Skeletal muscle tissue (tissue), 4 donors: ENCODE data around the gene APPL2. TPM values are rescaled to one million over a fixed set of nuclear protein-coding genes. Genes with fewer than 3 reads are reported as not detected.
"Not testable (repeated sequence)": the region's sequence is repeated elsewhere in the genome, so short reads cannot be mapped to it uniquely, and the experiment has no call there.

Source experiments
- H3K27ac ChIP-seq: one replicate; pipeline ENCODE4 v1.7.0; 2013; ENCODE audit warnings: mild to moderate bottlenecking, low read depth, low read length, inconsistent platforms
- H3K27me3 ChIP-seq, 3 donors: one replicate each; pipeline ENCODE4 v1.7.0; 2013; ENCODE audit warnings: low read length in 3 of 3; ENCODE audit not compliant: control insufficient read depth in 3 of 3, insufficient read depth in 3 of 3
- H3K36me3 ChIP-seq, 3 donors: one replicate each; pipeline ENCODE4 v1.7.0; 2013; ENCODE audit warnings: low read length in 3 of 3; ENCODE audit not compliant: control insufficient read depth in 3 of 3, insufficient read depth in 3 of 3
- H3K4me1 ChIP-seq, 3 donors: one replicate each; pipeline ENCODE4 v1.7.0; 2013; ENCODE audit warnings: low read length in 3 of 3, mild to moderate bottlenecking in 3 of 3; ENCODE audit not compliant: control insufficient read depth in 3 of 3, insufficient read depth in 3 of 3
- H3K4me3 ChIP-seq, 3 donors: one replicate each; pipeline ENCODE4 v1.7.0; 2013; ENCODE audit warnings: low read length in 3 of 3
- H3K9ac ChIP-seq, 3 donors: one replicate each; pipeline ENCODE4 v1.7.0; 2013; ENCODE audit warnings: low read length in 3 of 3, mild to moderate bottlenecking in 3 of 3, moderate library complexity in 2 of 3, low read depth in 1 of 3
- H3K9me3 ChIP-seq, 3 donors: one replicate each; pipeline ENCODE4 v1.7.0; 2013; ENCODE audit warnings: low read length in 3 of 3; ENCODE audit not compliant: control insufficient read depth in 3 of 3
- total RNA-seq: library from RNA; depleted of rRNA; stranded (reverse); fragments of >200 nt; gene quantifications from one replicate; pipeline ENCODE4 v1.2.3, GENCODE V29; 2014
- donor health status: Osteomylitis.

Gene APPL2
- total RNA-seq, 1 donor from 2014 or later: 27.1 TPM

DNA sequence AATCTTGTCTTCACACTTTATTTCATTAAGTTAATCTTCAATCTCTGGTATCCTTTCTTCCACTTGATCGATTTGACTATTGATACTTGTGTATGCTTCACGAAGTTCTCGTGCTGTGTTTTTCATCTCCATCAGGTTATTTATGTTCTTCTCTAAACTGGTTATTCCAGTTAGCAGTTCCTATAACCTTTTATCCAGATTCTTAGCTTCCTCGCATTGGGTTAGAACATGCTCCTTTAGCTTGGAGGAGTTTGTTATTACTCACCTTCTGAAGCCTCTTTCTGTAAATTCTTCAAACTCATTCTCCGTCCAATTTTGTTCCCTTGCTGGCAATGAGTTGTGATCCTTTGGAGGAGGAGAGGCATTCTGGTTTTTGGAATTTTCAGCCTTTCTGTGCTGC lies 52.0 kb downstream of the APPL2 start:
- not testable (repeated sequence) for H3K9me3 ChIP-seq, H3K27ac ChIP-seq, H3K27me3 ChIP-seq, H3K4me3 ChIP-seq, H3K4me1 ChIP-seq, H3K9ac ChIP-seq
- H3K36me3 ChIP-seq: peaks cover 11 to 44% (median 40%) of the 10 kb centered on the region in 3 donors

DNA sequence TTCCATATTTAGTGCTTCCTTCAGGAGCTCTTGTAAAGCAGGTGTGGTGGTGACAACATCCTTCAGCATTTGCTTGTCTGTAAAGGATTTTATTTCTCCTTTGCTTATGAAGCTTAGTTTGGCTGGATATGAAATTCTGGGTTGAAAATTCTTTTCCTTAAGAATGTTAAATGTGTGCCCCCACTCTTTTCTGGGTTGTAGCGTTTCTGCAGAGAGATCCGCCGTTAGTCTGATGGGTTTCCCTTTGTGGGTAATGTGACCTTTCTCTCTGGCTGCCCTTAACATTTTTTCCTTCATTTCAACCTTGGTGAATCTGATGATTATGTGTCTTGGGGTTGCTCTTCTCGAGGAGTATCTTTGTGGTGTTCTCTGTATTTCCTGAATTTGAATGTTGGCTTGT lies 52.6 kb downstream of the APPL2 start:
- H3K9ac ChIP-seq, H3K4me3 ChIP-seq, H3K4me1 ChIP-seq, H3K27ac ChIP-seq, H3K9me3 ChIP-seq, H3K27me3 ChIP-seq: not testable (repeated sequence)
- H3K36me3 ChIP-seq: peaks cover 11 to 40% (median 35%) of the 10 kb centered on the region in 3 donors

DNA sequence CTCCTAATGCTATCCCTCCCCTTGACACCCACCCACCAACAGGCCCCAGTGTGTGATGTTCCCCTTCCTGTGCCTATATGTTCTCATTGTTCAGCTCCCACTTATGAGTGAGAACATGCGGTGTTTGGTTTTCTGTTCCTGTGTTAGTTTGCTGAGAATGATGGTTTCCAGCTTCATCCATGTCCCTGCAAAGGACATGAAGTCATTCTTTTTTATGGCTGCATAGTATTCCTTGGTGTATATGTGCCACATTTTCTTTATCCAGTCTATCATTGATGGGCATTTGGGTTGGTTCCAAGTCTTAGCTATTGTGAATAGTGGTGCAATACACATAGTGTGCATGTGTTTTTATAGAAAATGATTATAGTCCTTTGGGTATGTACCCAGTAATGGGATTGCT lies 56.9 kb downstream of the APPL2 start:
- H3K36me3 ChIP-seq: peaks cover 1 to 26% (median 12%) of the 10 kb centered on the region in 3 donors
- not testable (repeated sequence) for H3K27ac ChIP-seq, H3K4me3 ChIP-seq, H3K9me3 ChIP-seq, H3K4me1 ChIP-seq, H3K9ac ChIP-seq, H3K27me3 ChIP-seq

DNA sequence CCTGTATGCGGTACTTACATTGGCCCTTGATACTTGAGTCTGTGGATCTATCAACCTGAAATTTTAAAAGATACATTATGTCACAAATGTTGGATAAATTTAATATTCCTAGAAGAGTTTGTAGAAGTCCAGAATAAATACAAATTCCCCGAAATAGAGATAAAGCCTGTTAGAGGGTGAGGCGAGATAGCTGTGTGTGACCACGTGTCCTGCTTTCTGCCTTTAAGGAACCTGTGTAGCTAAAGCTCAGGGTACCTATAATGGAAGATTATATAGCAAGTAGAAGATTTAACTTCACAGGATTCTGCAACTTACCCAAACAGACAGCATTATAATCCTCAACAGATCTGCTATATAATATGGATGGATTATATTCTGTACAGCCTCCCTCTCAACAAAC lies 58.8 kb downstream of the APPL2 start:
- Histone ChIP-seq H3K36me3 (peaks cover 8 to 27% (median 16%) of the 10 kb centered on the region in 3 donors), H3K4me3 (no peak overlapping the region), H3K4me1 (no peaks in the 10 kb centered on the region)

DNA sequence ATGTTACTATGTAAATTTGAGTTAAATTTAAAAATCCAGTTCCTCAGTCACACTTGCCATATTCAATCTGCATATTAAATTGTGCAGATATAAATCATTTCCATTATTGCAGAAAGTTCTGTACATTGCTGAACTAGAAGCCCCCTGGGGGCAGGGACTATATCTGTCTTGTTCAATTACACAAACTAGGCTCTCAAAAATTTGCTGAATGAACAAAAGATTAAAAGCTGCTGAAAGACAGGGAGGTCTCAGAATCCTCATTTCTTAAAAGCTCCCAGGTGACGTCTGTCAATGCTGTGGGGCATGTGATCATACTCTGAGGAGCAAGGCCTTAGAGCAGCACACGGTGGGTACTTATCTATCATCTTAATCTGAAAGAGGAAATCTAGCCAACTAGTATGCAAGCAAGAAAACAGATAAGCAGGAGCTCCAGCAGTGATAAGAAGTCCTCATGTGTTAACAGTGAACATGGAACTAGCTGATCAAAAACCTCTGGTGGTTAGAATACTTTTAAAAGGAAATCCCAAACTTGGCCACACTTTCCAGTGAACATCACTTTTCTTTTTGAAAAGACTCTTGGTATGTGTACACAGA lies 60.5 kb downstream of the APPL2 start:
- H3K27me3 ChIP-seq: no peaks in the 10 kb centered on the region
- no peak overlapping the region for H3K4me3 ChIP-seq
- H3K27ac ChIP-seq: no peak overlapping the region
- no peak overlapping the region for H3K9ac ChIP-seq
- peaks cover 8 to 31% (median 19%) of the 10 kb centered on the region in 3 donors for H3K36me3 ChIP-seq
- no peaks in the 10 kb centered on the region for H3K4me1 ChIP-seq
- no peaks in the 10 kb centered on the region for H3K9me3 ChIP-seq

More for the DNA sequence above, 58.8 kb downstream of the APPL2 start:
- H3K9me3 ChIP-seq: no peaks in the 10 kb centered on the region
- H3K27ac ChIP-seq: no peak overlapping the region
- H3K27me3 ChIP-seq: no peaks in the 10 kb centered on the region
- no peak overlapping the region for H3K9ac ChIP-seq

DNA sequence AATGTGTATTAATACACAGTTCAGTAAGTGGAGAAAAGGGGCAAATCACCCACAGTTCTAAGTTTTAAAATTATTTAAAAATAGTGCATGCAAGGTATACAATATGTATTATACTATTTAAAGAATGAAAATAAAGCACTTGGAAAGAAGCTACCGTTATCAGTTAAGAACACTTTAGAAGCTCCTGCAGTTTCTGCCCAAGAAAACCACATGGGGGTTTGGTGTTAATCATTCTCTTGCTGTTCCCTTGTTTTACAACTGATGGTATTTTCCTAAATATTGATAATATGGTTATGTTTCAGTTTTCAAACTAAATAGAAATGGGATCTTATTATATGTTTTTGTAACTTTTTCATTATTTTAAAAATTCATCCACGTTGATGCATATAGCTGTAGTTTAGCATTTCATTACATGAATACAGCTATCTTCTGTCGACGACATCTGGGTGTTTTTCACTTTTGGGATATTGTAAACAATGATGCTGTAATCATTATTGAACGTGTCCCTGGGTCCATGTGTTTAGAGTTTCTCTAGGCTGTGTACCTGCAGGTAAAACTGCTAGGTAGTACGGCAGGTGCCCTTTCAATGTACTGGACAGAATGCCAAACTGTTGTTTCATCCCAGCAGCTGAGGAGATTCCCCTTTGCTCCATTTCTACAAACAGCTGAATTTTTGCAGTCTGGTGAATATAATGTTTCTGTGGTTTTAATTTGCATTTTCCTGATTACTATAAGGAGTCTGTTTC lies 64.1 kb downstream of the APPL2 start:
- peaks cover 11 to 39% (median 24%) of the 10 kb centered on the region in 3 donors for H3K36me3 ChIP-seq
- H3K4me1 ChIP-seq: no peaks in the 10 kb centered on the region
- no peaks in the 10 kb centered on the region for H3K27me3 ChIP-seq
- no peak overlapping the region for H3K27ac ChIP-seq
- H3K4me3 ChIP-seq: no peak overlapping the region
- no peaks in the 10 kb centered on the region for H3K9me3 ChIP-seq
- no peak overlapping the region for H3K9ac ChIP-seq

DNA sequence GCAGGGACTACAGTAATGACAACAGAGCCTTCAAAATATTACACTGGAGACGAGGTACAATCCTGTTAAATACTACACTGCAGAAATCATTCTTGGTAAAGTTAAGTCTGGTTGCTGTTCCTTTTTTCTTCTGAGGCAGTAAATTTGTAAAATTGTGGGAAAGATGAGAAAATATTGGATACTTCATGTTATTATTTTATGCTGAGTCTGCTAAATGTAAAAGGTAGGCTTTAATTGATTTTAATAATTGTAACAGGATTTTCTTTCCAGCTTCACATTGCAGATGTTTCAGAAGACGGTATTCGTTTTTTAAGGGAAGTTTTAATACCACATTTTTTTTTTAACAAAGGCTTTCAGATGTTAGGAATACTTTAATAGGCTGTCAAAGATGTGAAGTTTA lies 65.8 kb downstream of the APPL2 start:
- H3K4me3 ChIP-seq: no peak overlapping the region
- no peaks in the 10 kb centered on the region for H3K27me3 ChIP-seq
- peaks cover 11 to 32% (median 28%) of the 10 kb centered on the region in 3 donors for H3K36me3 ChIP-seq
- no peak overlapping the region for H3K9ac ChIP-seq
- H3K27ac ChIP-seq: no peak overlapping the region
- H3K4me1 ChIP-seq: no peaks in the 10 kb centered on the region
- H3K9me3 ChIP-seq: no peaks in the 10 kb centered on the region

DNA sequence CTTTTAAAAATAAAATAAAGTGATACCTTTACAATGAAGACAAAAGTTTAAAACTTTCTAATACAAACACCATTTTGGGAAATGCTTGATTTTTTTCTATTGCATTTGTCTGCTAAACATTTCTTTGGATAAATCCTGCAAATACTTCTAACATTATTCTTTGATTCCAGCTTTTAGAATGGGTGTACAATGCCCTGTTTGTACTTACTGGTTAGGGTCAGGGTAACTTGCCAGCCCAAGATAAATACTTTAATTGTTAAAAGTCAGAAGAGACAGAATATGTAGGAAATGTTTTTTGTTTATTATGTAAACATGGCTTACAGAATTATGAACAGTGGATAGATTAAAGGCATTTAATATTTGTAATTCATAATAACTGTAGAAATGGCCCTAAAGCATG lies 68.0 kb downstream of the APPL2 start:
- Histone ChIP-seq H3K27me3 (no peaks in the 10 kb centered on the region), H3K4me3 (no peak overlapping the region), H3K4me1 (no peaks in the 10 kb centered on the region), H3K36me3 (peaks cover 5 to 41% (median 33%) of the 10 kb centered on the region in 3 donors), H3K9ac (no peak overlapping the region), H3K9me3 (no peaks in the 10 kb centered on the region), H3K27ac (no peak overlapping the region)

DNA sequence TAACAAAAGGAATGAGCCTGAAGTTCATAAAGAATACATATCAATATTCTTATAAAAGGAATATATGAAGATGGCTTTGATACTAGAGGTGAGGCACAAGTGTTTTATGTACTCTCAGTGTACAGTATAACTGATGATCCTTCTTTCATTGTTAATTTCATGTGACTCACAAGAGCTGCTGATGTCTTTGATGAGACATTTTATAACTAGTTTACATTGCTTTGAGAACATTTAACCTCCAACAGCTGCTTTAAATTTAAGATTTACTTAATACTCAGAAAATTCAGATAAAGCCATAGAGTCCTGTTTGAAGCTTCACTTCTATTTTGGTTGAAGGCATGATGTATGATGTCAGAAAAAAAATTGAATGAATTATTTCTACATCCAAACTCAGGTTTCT lies 68.6 kb downstream of the APPL2 start:
- H3K27ac ChIP-seq: no peak overlapping the region
- no peaks in the 10 kb centered on the region for H3K9me3 ChIP-seq
- no peak overlapping the region for H3K4me3 ChIP-seq
- no peak overlapping the region for H3K9ac ChIP-seq
- H3K36me3 ChIP-seq: peaks cover 5 to 41% (median 33%) of the 10 kb centered on the region in 3 donors
- no peaks in the 10 kb centered on the region for H3K27me3 ChIP-seq
- H3K4me1 ChIP-seq: no peaks in the 10 kb centered on the region

DNA sequence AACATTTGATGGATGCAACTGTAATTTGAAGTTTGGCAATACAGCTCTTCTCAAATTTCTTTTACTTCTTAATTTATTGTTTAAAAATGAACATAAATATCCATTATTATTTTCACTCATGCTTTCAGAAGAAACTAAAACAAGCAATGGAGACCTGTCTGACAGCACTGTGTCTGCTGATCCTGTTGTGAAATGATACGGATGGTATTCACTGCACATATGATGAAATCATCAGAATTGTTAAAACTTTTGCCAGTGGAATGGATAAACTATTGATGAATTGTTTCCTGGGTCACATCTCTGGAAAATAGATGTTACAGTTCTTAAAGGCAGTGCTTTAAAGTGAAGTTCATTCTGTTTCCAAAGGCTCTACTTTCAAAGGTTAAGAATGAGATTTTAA lies 69.2 kb downstream of the APPL2 start:
- Histone ChIP-seq H3K27me3 (no peaks in the 10 kb centered on the region), H3K36me3 (peaks cover 5 to 41% (median 33%) of the 10 kb centered on the region in 3 donors), H3K4me1 (no peaks in the 10 kb centered on the region), H3K27ac (no peak overlapping the region), H3K9ac (no peak overlapping the region), H3K4me3 (no peak overlapping the region), H3K9me3 (no peaks in the 10 kb centered on the region)
